Measurements from ENCODE around the gene CHRNA4. TPM values are rescaled to one million over a fixed set of nuclear protein-coding genes. Genes with fewer than 3 reads are reported as not detected.

The CHRNA4 gene
- total RNA-seq, 3 donors from 2014 or later (not counting 1 experiment from before 2014, with no cell fraction given) = not detected

DNA sequence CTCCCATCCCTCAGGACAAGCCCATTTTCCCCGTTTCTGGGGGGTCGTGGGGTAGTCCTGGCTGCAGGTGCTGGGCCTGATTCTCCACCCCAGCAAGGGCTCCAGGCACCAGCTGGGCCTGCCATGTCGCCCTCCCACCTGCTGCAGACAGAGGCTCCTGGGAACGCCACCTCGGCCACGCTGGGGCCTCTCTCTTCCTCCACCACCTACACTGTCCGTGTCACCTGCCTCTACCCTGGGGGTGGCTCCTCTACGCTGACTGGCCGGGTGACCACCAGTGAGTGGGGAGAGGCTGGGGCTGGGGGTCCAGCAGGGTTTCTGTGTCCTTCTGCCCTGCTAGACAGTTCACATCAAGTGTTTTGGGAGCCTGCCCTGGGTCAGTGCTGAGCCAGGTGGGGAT is 48.9 kb downstream of the CHRNA4 start:
- Mint-ChIP-seq H3K4me3 (no peak overlapping the region), H3K9me3 (no peaks in the 10 kb centered on the region), H3K27ac (no peak overlapping the region), H3K36me3 (no peaks in the 10 kb centered on the region), H3K27me3 (ENCODE audit: low read depth in 2 of 2) (no peaks in the 10 kb centered on the region), H3K4me1 (no peaks in the 10 kb centered on the region)
- TF ChIP-seq, protein P1, sequence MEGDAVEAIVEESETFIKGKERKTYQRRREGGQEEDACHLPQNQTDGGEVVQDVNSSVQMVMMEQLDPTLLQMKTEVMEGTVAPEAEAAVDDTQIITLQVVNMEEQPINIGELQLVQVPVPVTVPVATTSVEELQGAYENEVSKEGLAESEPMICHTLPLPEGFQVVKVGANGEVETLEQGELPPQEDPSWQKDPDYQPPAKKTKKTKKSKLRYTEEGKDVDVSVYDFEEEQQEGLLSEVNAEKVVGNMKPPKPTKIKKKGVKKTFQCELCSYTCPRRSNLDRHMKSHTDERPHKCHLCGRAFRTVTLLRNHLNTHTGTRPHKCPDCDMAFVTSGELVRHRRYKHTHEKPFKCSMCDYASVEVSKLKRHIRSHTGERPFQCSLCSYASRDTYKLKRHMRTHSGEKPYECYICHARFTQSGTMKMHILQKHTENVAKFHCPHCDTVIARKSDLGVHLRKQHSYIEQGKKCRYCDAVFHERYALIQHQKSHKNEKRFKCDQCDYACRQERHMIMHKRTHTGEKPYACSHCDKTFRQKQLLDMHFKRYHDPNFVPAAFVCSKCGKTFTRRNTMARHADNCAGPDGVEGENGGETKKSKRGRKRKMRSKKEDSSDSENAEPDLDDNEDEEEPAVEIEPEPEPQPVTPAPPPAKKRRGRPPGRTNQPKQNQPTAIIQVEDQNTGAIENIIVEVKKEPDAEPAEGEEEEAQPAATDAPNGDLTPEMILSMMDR (IDR thresholded peaks at IDR 0.05) = no peak
- no peaks in the 10 kb centered on the region for H3K9me3 ChIP-seq (ENCODE audit: control insufficient read depth, insufficient read depth, low read length)
- no peak overlapping the region for H3K27ac ChIP-seq (ENCODE audit: low read length)
- no peaks in the 10 kb centered on the region for H3K27me3 ChIP-seq (ENCODE audit: control insufficient read depth, insufficient read depth, low read length)
- ATAC-seq = no peak
- H3K4me1 ChIP-seq (ENCODE audit: control insufficient read depth, insufficient read depth, low read length) = peaks cover 3% of the 10 kb centered on the region
- intact Hi-C loops (cut with micrococcal nuclease) = no loop called here
- no peak for DNase-seq
- H3K4me3 ChIP-seq (ENCODE audit: low read length) = no peak overlapping the region
- 52% methylated on average over 6 of the region's 9 CpGs for WGBS (ENCODE audit: insufficient coverage)
- no peaks in the 10 kb centered on the region for H3K36me3 ChIP-seq (ENCODE audit: control insufficient read depth, insufficient read depth, low read length)

DNA sequence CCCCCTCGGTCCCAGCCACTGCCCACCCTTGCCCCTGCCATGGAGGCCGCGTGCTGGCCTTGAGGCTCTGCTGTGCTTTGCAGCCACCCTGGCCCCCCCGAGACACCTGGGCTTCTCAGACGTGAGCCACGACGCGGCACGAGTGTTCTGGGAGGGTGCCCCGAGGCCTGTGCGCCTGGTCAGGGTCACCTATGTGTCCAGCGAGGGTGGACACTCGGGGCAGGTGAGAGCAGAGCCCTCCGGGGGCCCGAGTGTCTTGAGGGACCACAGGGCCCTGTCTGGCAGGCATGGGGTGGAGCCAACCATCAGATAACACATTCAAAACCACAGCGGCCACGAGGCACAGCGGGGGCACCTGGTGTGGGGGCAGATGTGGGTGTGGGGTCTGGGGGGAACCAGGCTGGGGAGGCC is 49.3 kb downstream of the CHRNA4 start:
- DNase-seq = no peak
- Histone ChIP-seq H3K27me3 (ENCODE audit: control insufficient read depth, insufficient read depth, low read length) (no peaks in the 10 kb centered on the region), H3K27ac (ENCODE audit: low read length) (no peak overlapping the region), H3K4me1 (ENCODE audit: control insufficient read depth, insufficient read depth, low read length) (peaks cover 3% of the 10 kb centered on the region), H3K4me3 (ENCODE audit: low read length) (no peak overlapping the region), H3K9me3 (ENCODE audit: control insufficient read depth, insufficient read depth, low read length) (no peaks in the 10 kb centered on the region), H3K36me3 (ENCODE audit: control insufficient read depth, insufficient read depth, low read length) (no peaks in the 10 kb centered on the region)
- TF ChIP-seq, protein P1 (IDR thresholded peaks at IDR 0.05) = no peak
- no peak for ATAC-seq
- Mint-ChIP-seq H3K27ac (no peak overlapping the region), H3K4me3 (no peak overlapping the region), H3K36me3 (no peaks in the 10 kb centered on the region), H3K4me1 (no peaks in the 10 kb centered on the region), H3K27me3 (ENCODE audit: low read depth in 2 of 2) (no peaks in the 10 kb centered on the region), H3K9me3 (no peaks in the 10 kb centered on the region)
- intact Hi-C loops (cut with micrococcal nuclease) = no loop called here
- 61% methylated on average over 15 of the region's 18 CpGs for WGBS (ENCODE audit: insufficient coverage)

DNA sequence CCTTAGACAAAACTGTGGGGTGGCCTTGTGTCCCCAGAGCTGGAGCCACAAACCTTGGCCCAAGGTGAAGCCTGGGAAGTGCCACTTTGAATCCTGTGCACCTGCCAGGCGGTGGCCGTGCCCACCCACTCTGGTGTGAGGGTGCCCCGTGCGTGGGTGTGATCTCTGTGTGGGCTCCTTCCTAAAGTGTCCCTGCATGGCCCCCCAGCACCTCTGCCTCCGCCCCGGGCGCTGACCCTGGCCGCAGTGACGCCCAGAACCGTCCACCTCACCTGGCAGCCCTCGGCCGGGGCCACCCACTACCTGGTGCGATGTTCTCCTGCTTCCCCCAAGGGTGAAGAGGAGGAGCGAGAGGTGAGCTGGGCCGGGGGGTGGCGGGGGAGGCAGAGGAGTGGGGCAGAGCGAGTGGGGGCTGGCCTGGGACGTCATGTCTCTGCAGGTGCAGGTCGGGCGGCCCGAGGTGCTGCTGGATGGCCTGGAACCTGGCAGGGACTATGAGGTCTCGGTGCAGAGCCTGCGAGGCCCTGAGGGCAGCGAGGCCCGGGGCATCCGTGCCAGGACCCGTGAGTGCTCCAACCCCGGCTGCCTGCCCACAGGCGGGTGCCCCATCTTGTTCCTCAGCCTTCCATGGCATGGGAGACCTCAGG is 49.8 kb downstream of the CHRNA4 start:
- intact Hi-C loops (cut with micrococcal nuclease) = no loop called here
- no peak overlapping the region for H3K27ac ChIP-seq (ENCODE audit: low read length)
- H3K4me1 Mint-ChIP-seq = no peaks in the 10 kb centered on the region
- TF ChIP-seq, protein P1 (IDR thresholded peaks at IDR 0.05) = no peak
- no peak overlapping the region for H3K27ac Mint-ChIP-seq
- no peaks in the 10 kb centered on the region for H3K9me3 ChIP-seq (ENCODE audit: control insufficient read depth, insufficient read depth, low read length)
- H3K4me3 Mint-ChIP-seq = no peak overlapping the region
- no peaks in the 10 kb centered on the region for H3K36me3 ChIP-seq (ENCODE audit: control insufficient read depth, insufficient read depth, low read length)
- H3K4me1 ChIP-seq (ENCODE audit: control insufficient read depth, insufficient read depth, low read length) = peaks cover 3% of the 10 kb centered on the region
- DNase-seq (no peak), ATAC-seq (no peak)
- no peak overlapping the region for H3K4me3 ChIP-seq (ENCODE audit: low read length)
- H3K27me3 Mint-ChIP-seq (ENCODE audit: low read depth in 2 of 2) = no peaks in the 10 kb centered on the region
- no peaks in the 10 kb centered on the region for H3K9me3 Mint-ChIP-seq
- 90% methylated on average over 29 of the region's 29 CpGs for WGBS (ENCODE audit: insufficient coverage)
- H3K27me3 ChIP-seq (ENCODE audit: control insufficient read depth, insufficient read depth, low read length) = no peaks in the 10 kb centered on the region
- no peaks in the 10 kb centered on the region for H3K36me3 Mint-ChIP-seq

Data from natural killer cell (primary cell).